DMS 273 treated with DMSO at 0.1 percent for 48 hours (cell line): ENCODE data around the gene FSTL3.
"Not testable (repeated sequence)": the region's sequence is repeated elsewhere in the genome, so short reads cannot be mapped to it uniquely, and the experiment has no call there.

ENCODE experiments used
- DNase-seq: peaks from one replicate; lab custom pipeline; 2025; lab: John Stamatoyannopoulos, UW

FSTL3 gene

GRCh38 chr19:676339-677105 lies at the start of gene FSTL3:
Gene FSTL3, plus strand, starts transcription at chr19:676392. Its CDS starts 32 bp downstream, at chr19:676424.
- DNase-seq, result no peak

DNA sequence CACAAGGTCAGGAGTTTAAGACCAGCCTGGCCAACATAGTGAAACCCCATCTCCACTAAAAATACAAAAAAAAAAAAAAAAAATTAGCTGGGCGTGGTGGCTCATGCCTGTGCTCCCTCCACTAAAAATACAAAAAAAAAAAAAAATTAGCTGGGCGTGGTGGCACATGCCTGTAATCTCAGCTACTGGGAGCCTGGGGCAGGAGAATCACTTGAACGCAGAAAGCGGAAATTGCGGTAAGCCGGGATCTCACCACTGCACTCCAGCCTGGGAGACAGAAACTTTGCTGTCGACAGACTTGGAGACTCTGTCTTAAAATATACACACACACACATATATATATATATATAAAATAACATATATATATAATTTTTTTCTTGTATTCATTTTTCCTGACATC lies 49.6 kb upstream of the FSTL3 start:
- DNase-seq, result not testable (repeated sequence)

GRCh38 chr19:628168-628567 lies 48.0 kb upstream of the FSTL3 start:
- no peak for DNase-seq

GRCh38 chr19:629515-629914 lies 46.7 kb upstream of the FSTL3 start:
- DNase-seq, result not testable (repeated sequence)

DNA sequence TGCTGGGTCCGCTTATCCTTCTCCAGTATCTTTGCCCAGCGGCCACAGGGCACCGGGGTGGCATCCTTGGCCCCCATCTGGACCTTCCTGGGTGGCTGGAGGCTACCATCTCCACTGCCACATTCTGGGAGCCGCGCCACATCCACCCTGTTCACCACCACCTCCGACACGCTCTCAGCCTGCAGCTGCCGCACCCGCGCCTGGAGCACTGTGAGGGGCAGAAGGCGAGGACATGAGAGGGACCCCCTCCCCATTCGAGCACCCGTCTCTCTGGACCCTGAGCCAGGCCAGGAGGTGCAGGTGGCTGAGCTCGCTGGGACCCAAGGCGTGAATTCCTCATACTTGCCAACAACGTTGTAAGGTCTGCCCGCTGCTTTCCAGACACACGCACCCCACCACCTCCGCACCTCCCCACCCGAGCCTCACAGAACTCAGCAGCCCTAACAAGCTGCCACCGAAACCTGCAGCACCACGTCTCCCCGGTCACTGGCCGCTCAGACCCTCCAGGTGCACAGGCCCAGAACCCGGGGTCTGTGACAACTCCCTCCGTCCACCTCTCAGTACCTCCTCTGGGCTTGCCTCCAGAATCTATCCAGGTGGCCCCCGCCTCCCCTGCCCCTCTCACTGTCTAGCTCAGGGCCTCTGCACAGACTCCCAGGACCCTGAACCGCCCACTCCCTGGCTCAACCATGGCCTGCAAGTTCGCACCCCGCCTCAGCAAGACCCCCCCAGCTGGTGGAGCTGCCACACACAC lies 46.1 kb upstream of the FSTL3 start:
- DNase-seq, result no peak

DNA sequence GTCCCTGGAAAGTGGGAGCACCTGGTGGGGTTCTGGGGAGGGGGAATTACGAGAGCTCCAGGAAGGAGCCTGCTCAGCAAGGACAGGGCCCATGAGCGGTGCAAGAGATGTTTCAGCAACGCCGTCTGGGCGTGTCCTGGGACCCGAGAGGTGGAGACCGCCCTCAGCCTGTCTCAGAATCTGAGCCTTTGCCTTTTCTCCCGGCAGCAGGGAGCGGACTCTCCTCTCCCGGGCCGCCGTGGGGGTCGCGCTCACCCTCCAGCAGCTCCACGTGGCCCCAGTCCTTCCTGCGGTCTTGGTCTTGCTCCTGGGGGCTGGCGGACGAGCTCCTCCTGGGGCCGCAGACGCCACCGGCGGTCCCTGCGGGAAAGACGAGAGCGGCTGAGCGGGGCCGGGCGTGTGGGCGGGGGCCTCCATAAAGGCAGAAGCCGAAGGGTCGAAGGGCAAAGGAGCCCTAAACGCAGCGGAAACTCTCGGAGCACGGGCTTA lies 43.6 kb upstream of the FSTL3 start:
- DNase-seq, result no peak

DNA sequence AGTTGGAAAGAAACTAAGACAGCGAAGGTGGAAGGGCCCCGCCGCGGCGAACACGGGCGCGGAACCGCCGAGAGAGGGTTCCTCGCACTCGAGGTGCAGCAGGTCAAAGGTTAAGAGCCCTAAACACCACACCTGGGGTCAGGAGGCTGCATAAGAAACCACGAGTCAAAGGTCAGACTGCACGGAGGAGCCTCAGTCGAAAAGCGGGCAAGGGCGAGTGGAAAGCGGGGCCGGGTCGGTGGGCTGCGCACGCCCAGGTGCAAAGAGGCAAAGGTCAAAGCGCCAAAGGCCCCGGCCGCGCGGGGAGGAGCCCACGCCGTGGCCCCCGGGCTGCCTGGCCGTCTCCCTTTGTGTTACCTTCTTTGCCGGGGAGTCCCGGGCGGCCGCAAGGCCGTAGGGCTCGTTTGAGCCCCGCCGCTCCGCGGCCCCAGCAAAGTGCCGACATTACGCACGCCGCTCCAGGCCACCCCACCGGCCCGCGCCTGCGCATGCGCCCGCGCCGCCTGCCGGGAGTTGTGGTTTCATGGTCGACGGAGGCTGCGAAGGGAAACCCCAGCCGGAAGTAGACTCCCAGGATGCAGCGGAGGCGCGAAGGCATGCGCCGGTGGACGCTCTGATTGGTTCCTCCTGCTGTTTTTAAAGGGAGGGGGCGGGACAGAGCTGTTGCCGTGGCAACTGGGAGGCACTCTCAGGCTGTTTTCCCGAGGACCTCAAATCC lies 43.0 kb upstream of the FSTL3 start, which contains the start of gene POLRMT:
Gene POLRMT, minus strand, starts transcription at position 470 of the 718 bp plus-strand sequence. Its CDS starts 25 bp downstream, at position 445.
- peak; percentile 88 for DNase-seq

GRCh38 chr19:633786-634639 lies 42.2 kb upstream of the FSTL3 start:
- DNase-seq, result no peak

DNA sequence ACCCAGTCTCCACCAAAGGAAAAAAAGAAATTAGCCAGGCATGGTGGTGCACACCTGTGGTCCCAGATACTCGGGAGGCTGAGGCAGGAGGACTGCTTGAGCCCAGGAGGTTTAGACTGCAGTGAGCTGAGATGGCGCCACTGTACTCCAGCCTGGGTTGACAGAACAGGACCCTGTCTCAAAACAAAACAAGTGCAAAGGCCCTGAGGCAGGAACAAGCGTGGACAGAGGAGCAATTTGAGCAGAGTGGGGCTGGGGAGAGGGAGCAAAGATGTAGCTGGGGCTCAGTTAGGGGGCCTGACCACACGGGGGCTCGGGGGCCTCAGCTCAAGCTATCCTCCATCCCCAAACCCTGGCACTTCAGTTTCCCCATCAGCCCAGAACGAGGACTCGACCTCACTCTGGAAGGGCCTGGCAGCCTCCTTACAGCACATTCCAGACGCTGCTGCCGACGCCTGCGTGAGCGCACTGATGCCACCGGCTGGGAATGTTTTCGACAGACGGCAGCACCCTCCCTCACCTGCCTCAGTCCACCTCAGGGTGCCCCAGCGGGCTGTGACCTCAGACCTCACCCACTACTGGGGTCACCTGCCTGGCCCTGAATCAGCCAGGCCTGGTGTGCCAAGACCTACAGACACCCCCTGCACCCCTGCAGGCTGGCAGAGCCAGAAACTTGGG lies 41.1 kb upstream of the FSTL3 start:
- no peak for DNase-seq

- no peak for DNase-seq
Measured at GRCh38 chr19:638906-639252, 37.3 kb upstream of the FSTL3 start.

- peak; percentile 44 for DNase-seq
Measured at GRCh38 chr19:639253-640160, 36.7 kb upstream of the FSTL3 start, which contains the start of gene FGF22. Gene FGF22, plus strand, starts transcription at chr19:639879. Its CDS starts 47 bp downstream, at chr19:639926.

DNA sequence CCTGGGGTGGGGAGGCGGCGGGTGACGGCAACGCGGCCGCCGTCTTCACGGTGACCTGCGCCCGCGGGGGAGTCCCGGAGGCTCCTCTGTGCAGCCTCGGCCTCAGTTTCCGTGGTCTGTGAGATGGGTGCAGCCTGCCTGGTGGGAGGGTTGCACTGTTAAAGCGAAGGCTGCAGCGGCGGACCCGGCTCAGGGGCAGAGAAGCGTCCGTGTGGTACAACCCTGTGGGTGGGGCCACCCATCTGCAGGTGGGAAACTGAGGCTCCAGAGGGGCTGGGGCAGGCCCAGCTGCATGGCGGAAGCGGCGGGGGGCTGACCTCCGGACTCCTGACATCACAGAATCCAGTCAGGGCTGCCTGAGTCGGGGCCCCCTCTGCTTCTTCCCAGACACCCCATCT lies 36.0 kb upstream of the FSTL3 start:
- no peak for DNase-seq

GRCh38 chr19:640606-641189 lies 35.5 kb upstream of the FSTL3 start:
- DNase-seq, result no peak

DNA sequence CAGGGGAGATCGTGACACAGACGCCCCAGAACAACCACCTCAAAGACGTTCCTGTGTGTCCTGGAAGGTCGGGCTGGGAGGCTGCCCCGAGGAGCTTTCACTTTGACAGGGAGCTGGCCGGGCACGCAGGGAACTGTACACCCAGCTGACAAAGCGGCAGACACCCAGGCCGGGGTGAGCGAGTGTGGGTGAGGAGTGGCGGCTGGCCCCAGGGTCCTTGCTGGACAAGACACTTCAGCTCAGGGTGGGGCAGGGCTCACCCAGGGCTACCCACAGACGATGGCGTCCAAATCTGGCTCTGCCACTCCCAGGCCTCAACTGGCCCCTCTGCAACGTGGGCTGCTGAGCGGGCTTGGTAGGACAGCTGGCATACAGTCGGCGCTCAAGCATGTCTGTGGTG lies 34.5 kb upstream of the FSTL3 start:
- DNase-seq, result no peak

GRCh38 chr19:642767-643727 lies 33.1 kb upstream of the FSTL3 start:
- no peak for DNase-seq

DNA sequence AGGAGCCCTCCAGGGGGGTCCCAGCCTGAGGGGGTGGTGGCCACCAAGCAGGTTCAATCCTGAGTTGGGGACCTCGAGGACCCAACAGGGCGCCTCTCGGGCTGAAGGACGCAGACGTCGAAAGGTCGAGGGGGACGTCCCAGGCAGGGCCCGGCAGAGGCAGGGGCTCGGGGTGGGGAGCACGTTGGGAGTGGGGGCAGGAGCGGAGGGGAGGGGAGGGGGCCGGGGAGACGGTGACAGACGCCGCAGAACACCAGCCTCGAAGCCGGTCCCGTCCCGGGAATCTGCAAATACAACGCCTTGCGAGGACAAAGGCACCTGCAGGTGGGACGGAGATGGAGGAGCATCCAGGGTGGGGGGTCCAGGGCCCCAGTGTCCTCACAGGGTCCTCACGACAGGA lies 32.5 kb upstream of the FSTL3 start:
- DNase-seq, result no peak

- no peak for DNase-seq
Measured at GRCh38 chr19:644363-644762, 31.8 kb upstream of the FSTL3 start.

DNA sequence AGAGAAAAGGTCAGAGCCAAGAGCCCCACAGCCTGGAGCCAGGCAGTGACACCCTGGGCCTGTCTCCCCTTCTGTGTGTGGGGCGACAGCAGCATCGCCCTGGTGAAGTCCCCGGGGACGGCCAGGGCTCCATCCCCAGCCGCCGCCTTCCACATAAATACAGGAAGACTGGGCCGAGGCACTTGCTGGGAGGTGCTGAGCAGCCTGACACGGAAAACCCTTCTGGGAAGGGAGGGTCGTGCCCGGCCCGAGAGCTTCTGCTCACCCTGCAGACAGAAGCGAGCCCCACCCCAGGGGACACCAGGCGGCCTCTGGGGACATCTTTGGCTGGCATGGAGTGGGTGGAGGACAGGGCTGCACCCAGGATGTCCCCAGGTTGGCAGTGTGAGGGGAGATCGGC lies 31.4 kb upstream of the FSTL3 start:
- no peak for DNase-seq
